A549 (cell line): ENCODE results near the gene PARP1.

Source experiments
- CEBPB ChIP-seq, 2 experiments: fragments of >200 bp in 1 of 2; sonication (Bioruptor Twin) in 1 of 2; formaldehyde crosslinking in 1 of 2; IDR thresholded peaks; 2 replicates each; pipeline ENCODE4 v1.6.1; 2012 to 2016
- CHD2 ChIP-seq: fragments of 150-350 bp; IDR thresholded peaks from 2 replicates; pipeline ENCODE4 v1.6.1; 2014; ENCODE audit warnings: low read length; ENCODE audit not compliant: partially characterized antibody
- CTCF ChIP-seq: fragments of >200 bp; sonication (Bioruptor Twin); formaldehyde crosslinking; IDR thresholded peaks from 3 replicates; pipeline ENCODE4 v1.5.1; 2016
- EP300 ChIP-seq, 2 experiments: fragments of >200 bp; sonication (Bioruptor Twin); formaldehyde crosslinking; IDR thresholded peaks; 2 replicates in 1 of 2; 3 replicates in 1 of 2; pipeline ENCODE4 v1.6.1; 2016 to 2017
- HDAC2 ChIP-seq: fragments of 200-600 bp; sonication (generic); IDR thresholded peaks from 2 replicates; pipeline ENCODE4 v1.6.1; 2016
- TF ChIP-seq, protein P1 (sequence below): fragments of 150-350 bp; IDR thresholded peaks from 2 replicates; pipeline ENCODE4 v1.6.1; 2014; ENCODE audit warnings: low read depth, mild to moderate bottlenecking, low read length
- TF ChIP-seq, protein P2 (sequence below): IDR thresholded peaks from 2 replicates; pipeline ENCODE4 v1.6.1; 2012

DNA sequence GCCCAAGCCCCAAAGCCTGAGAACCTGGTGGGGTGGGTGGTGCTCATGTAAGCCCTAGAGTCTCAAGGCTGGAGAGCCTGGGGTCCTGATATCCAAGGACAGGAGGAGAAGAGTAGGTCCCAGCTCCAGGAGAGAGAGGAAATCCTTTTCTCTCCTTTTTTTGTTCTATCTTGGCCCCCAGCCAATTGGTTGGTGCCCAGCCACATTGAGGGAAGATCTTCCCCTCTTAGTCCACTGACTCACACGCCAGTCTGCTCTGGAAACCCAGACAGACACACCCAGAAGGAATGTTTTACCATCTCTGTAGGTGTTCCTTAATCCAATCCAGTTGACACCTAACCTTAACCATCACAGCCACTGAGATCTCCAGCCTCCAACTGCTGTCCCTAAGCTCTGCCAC lies 82.7 kb downstream of the PARP1 start:
- TF ChIP-seq CTCF: no peak
- TF ChIP-seq CEBPB (IDR thresholded peaks at IDR 0.05): no peak
- no peak for TF ChIP-seq EP300 (IDR thresholded peaks at IDR 0.05)
- TF ChIP-seq CHD2: no peak
- no peak for TF ChIP-seq HDAC2
- TF ChIP-seq, protein P1, sequence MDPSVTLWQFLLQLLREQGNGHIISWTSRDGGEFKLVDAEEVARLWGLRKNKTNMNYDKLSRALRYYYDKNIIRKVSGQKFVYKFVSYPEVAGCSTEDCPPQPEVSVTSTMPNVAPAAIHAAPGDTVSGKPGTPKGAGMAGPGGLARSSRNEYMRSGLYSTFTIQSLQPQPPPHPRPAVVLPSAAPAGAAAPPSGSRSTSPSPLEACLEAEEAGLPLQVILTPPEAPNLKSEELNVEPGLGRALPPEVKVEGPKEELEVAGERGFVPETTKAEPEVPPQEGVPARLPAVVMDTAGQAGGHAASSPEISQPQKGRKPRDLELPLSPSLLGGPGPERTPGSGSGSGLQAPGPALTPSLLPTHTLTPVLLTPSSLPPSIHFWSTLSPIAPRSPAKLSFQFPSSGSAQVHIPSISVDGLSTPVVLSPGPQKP: no peak
- TF ChIP-seq, protein P2, sequence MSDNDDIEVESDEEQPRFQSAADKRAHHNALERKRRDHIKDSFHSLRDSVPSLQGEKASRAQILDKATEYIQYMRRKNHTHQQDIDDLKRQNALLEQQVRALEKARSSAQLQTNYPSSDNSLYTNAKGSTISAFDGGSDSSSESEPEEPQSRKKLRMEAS: no peak
